ENCODE measurements around the gene CCDC149.
A peak's percentile ranks its signal among the peaks of the same experiment; 100 is the strongest.

Gene CCDC149

DNA sequence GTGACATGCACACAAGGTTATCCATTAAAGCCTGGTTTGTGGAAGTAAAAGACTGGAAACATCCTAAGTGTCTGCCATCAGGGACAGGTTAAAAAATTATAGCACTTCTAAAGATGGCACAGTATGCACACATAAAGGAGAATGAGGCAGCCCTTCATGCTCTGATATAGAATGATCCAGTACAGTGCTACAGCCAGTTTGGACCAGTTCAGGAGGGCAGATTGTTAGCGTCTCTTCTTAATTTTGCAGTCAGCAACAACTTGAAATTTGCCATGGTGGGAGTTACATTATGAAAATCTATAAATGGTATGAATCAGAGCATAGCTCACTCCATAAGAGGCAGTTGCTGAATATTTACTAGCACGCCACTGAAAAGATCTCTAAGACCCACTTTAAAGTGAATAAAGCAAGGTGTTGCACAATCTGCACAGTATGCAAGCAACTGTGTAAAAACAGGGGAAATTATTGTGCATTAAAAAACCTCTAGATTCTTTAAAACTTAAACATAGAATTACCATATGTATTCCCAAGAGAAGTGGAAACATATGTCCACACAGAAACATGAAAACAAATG lies 137.7 kb downstream of the CCDC149 start:
- H3K4me3 ChIP-seq (ENCODE audit: control insufficient read depth, low read depth, low read length) = no peak overlapping the region
- no peak for TF ChIP-seq CTCF (conservative IDR thresholded peaks at IDR 0.05; ENCODE audit: control insufficient read depth, insufficient read depth, low read depth, low read length)
- DNase-seq (ENCODE audit: low read depth) = peak; percentile 30

- DNase-seq (ENCODE audit: low read depth) = peak; percentile 19
- no peak for TF ChIP-seq CTCF (conservative IDR thresholded peaks at IDR 0.05; ENCODE audit: control insufficient read depth, insufficient read depth, low read depth, low read length)
- H3K4me3 ChIP-seq (ENCODE audit: control insufficient read depth, low read depth, low read length) = no peak overlapping the region
These were observed 138.4 kb downstream of the CCDC149 start for GRCh38 chr4:24774452-24774851.

DNA sequence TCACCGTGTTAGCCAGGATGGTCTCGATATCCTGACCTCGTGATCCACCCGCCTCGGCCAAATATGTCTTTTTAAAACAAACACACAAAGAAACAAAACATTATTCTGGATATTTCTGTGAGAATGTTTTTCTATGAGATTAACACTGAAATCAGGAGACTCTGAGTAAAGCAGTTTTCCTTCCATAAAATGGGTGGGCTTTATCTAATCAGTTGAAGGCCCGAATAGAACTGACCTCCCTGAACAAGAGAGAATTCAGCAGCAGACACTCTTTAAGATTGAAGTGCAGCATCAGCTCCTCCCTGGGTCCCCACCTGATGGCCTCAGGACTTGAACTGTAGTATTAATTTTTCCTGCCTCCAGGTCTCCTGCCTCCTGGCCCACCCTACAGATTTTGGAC lies 139.9 kb downstream of the CCDC149 start:
- no peak for TF ChIP-seq CTCF (conservative IDR thresholded peaks at IDR 0.05; ENCODE audit: control insufficient read depth, insufficient read depth, low read depth, low read length)
- no peak for DNase-seq (ENCODE audit: low read depth)
- H3K4me3 ChIP-seq (ENCODE audit: control insufficient read depth, low read depth, low read length) = no peak overlapping the region

GRCh38 chr4:24772061-24772705 lies 140.7 kb downstream of the CCDC149 start:
- no peak for TF ChIP-seq CTCF (conservative IDR thresholded peaks at IDR 0.05; ENCODE audit: control insufficient read depth, insufficient read depth, low read depth, low read length)
- DNase-seq (ENCODE audit: low read depth) = no peak
- H3K4me3 ChIP-seq (ENCODE audit: control insufficient read depth, low read depth, low read length) = no peak overlapping the region

DNA sequence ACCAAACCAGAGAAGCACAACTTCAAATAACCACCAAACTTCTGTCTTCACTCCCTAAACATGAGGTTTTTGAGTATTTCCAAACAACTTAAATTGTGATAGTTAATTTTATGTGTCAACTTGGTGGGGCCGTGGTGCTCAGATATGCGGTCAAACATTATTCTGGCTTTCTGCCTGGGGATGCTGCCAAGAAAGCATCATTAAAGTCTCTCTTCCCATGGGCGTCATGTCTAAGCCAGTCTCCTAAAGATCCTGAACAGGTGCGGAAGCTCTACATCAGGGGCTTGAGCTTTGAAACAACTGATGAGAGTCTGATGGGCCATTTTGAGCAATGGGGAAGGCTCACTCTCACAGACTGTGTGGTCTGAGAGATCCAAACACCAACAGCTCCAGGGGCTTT lies 141.6 kb downstream of the CCDC149 start:
- TF ChIP-seq CTCF (conservative IDR thresholded peaks at IDR 0.05; ENCODE audit: control insufficient read depth, insufficient read depth, low read depth, low read length) = no peak
- DNase-seq (ENCODE audit: low read depth) = peak; percentile 72
- H3K4me3 ChIP-seq (ENCODE audit: control insufficient read depth, low read depth, low read length) = no peak overlapping the region

DNA sequence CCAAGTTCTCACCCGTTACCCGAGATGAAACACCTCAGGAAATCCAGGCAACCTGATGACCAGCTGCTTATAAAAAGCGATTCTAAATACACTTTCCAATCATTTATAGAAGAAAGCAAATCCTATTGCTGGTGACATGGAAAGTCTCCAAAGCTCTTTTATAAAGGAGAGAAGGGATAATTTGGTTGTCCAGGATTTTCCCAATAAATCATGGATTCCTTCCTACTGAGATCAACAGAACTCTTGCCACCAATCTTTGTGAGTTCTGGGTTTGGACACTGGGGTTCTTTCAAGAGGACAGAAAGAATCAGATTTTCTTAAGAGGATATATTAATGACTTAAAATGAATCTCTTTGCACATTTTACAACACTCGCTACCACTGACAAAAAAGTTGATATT lies 142.2 kb downstream of the CCDC149 start:
- H3K4me3 ChIP-seq (ENCODE audit: control insufficient read depth, low read depth, low read length) = no peak overlapping the region
- TF ChIP-seq CTCF (conservative IDR thresholded peaks at IDR 0.05; ENCODE audit: control insufficient read depth, insufficient read depth, low read depth, low read length) = no peak
- DNase-seq (ENCODE audit: low read depth) = no peak
